CD14-positive monocyte (primary cell): ENCODE data around the gene UNC93B1. TPM values are rescaled to one million over a fixed set of nuclear protein-coding genes. Genes with fewer than 3 reads are reported as not detected.

Experiments
- DNase-seq, 3 donors: peaks; one replicate each; pipeline ENCODE4 v3.0.0-alpha.2; 2011 to 2022
- H2AFZ ChIP-seq: 2 replicates; pipeline ENCODE4 v1.6.0; 2012; ENCODE audit warnings: mild to moderate bottlenecking, low read depth, low read length, inconsistent platforms; ENCODE audit not compliant: insufficient read depth, poor library complexity, severe bottlenecking
- H3K27ac ChIP-seq, 2 donors: 1 replicate in 1 of 2; 2 replicates in 1 of 2; pipeline ENCODE4 v1.5.1; 2012 to 2013; ENCODE audit warnings: low read length in 2 of 2, control low read depth in 1 of 2, inconsistent platforms in 1 of 2, low read depth in 1 of 2, mild to moderate bottlenecking in 1 of 2
- H3K27me3 ChIP-seq, 2 donors: one replicate each; pipeline versions ENCODE4 v1.6.0 to v1.6.1; 2011 to 2013; ENCODE audit warnings: low read length in 2 of 2; ENCODE audit not compliant: control insufficient read depth in 2 of 2, insufficient read depth in 2 of 2
- H3K36me3 ChIP-seq, 2 donors: replicated peaks in 1 of 2; 1 replicate in 1 of 2; 2 replicates in 1 of 2; pipeline versions ENCODE4 v1.5.1 to v1.6.1; 2012 to 2013; ENCODE audit warnings: low read length in 2 of 2, control low read depth in 1 of 2, inconsistent platforms in 1 of 2, mild to moderate bottlenecking in 1 of 2; ENCODE audit not compliant: insufficient read depth in 2 of 2, control insufficient read depth in 1 of 2
- H3K4me1 ChIP-seq, 2 donors: 1 replicate in 1 of 2; 2 replicates in 1 of 2; pipeline versions ENCODE4 v1.5.1 to v1.6.1; 2012 to 2013; ENCODE audit warnings: low read length in 2 of 2, control low read depth in 1 of 2, inconsistent platforms in 1 of 2, mild to moderate bottlenecking in 1 of 2, moderate library complexity in 1 of 2; ENCODE audit not compliant: insufficient read depth in 2 of 2, control insufficient read depth in 1 of 2
- H3K4me2 ChIP-seq: replicated peaks from 2 replicates; pipeline ENCODE3; 2012; ENCODE audit warnings: low read length, moderate library complexity, mild to moderate bottlenecking; ENCODE audit not compliant: poor library complexity, severe bottlenecking; ENCODE audit errors: extremely low read depth
- H3K4me3 ChIP-seq, 3 experiments: fragments of 200-600 bp in 1 of 3; sonication (generic) in 1 of 3; replicated peaks in 1 of 3; 1 replicate in 2 of 3; 2 replicates in 1 of 3; pipeline ENCODE4 v1.5.1; 2011 to 2013; ENCODE audit warnings: low read length in 3 of 3, mild to moderate bottlenecking in 3 of 3, control low read depth in 2 of 3, low read depth in 2 of 3, inconsistent platforms in 1 of 3, moderate library complexity in 1 of 3
- H3K79me2 ChIP-seq: 2 replicates; pipeline ENCODE4 v1.6.0; 2012; ENCODE audit warnings: mild to moderate bottlenecking, control low read depth, inconsistent platforms, low read length, moderate library complexity; ENCODE audit not compliant: insufficient read depth
- H3K9ac ChIP-seq: 2 replicates; pipeline ENCODE4 v1.6.0; 2017; ENCODE audit warnings: low read length, mild to moderate bottlenecking; ENCODE audit not compliant: insufficient read depth, poor library complexity, severe bottlenecking
- H3K9me3 ChIP-seq, 2 donors: replicated peaks in 1 of 2; 1 replicate in 1 of 2; 2 replicates in 1 of 2; pipeline versions ENCODE4 v1.5.1 to v1.6.1; 2012 to 2013; ENCODE audit warnings: low read length in 2 of 2, control low read depth in 1 of 2; ENCODE audit not compliant: control insufficient read depth in 1 of 2, insufficient read depth in 1 of 2
- H4K20me1 ChIP-seq: 2 replicates; pipeline ENCODE4 v1.6.0; 2012; ENCODE audit warnings: mild to moderate bottlenecking, low read length, control low read depth, moderate library complexity; ENCODE audit not compliant: insufficient read depth
- H3K27ac Mint-ChIP-seq, 7 donors: one replicate each; pipeline ENCODE4 v1.8.0; 2020; ENCODE audit warnings: mild to moderate bottlenecking in 7 of 7, mixed read lengths in 7 of 7, moderate library complexity in 6 of 7, inconsistent platforms in 2 of 7
- H3K27me3 Mint-ChIP-seq, 3 donors: one replicate each; pipeline ENCODE4 v1.8.0; 2021 to 2022; ENCODE audit warnings: low read depth in 3 of 3, mild to moderate bottlenecking in 3 of 3, mixed read lengths in 3 of 3, moderate library complexity in 3 of 3, inconsistent platforms in 1 of 3
- H3K36me3 Mint-ChIP-seq, 2 donors: one replicate each; pipeline ENCODE4 v1.8.0; 2020; ENCODE audit warnings: mixed read lengths in 2 of 2, inconsistent platforms in 1 of 2, mild to moderate bottlenecking in 1 of 2
- H3K4me1 Mint-ChIP-seq: one replicate; pipeline ENCODE4 v1.8.0; 2020; ENCODE audit warnings: mild to moderate bottlenecking, mixed read lengths
- H3K4me3 Mint-ChIP-seq, 2 donors: one replicate each; pipeline ENCODE4 v1.8.0; 2020; ENCODE audit warnings: mild to moderate bottlenecking in 2 of 2, mixed read lengths in 2 of 2, moderate library complexity in 1 of 2
- H3K9me3 Mint-ChIP-seq, 7 donors: one replicate each; pipeline ENCODE4 v1.8.0; 2020 to 2022; ENCODE audit warnings: mixed read lengths in 7 of 7, mild to moderate bottlenecking in 6 of 7, moderate library complexity in 6 of 7, inconsistent platforms in 2 of 7
- WGBS: methylation state at CpG from one replicate; pipeline ENCODE4 v1.1.5; 2013; ENCODE audit warnings: missing lambda C conversion rate; ENCODE audit not compliant: insufficient coverage; 5-methylcytosine and 5-hydroxymethylcytosine counted together
- intact Hi-C, 2 donors: fragments of 100-400 bp; cut with micrococcal nuclease; formaldehyde crosslinking; loops; one replicate each; pipeline versions ENCODE4 v1.15.0 to v1.15.1; 2023
- polyA plus RNA-seq, 3 donors: library from polyadenylated mRNA; depleted of rRNA in 1 of 3; unstranded in 2 of 3; stranded (reverse) in 1 of 3; fragments of 300-500 nt in 2 of 3; fragments of >200 nt in 1 of 3; fragmentation: Illumina TruSeq in 2 of 3; gene quantifications; 1 replicate in 2 of 3; 2 replicates in 1 of 3; pipeline ENCODE4 v1.2.3, GENCODE V29; 2012 to 2021
- TF ChIP-seq, protein P1 (sequence below): fragments of 200-600 bp; IDR thresholded peaks from one replicate; pipeline ENCODE4 v1.8.0; 2022; ENCODE audit warnings: antibody characterized with exemption, mild to moderate bottlenecking

The UNC93B1 gene
- polyA plus RNA-seq, 3 donors: 185 to 301 (median 220) TPM

DNA sequence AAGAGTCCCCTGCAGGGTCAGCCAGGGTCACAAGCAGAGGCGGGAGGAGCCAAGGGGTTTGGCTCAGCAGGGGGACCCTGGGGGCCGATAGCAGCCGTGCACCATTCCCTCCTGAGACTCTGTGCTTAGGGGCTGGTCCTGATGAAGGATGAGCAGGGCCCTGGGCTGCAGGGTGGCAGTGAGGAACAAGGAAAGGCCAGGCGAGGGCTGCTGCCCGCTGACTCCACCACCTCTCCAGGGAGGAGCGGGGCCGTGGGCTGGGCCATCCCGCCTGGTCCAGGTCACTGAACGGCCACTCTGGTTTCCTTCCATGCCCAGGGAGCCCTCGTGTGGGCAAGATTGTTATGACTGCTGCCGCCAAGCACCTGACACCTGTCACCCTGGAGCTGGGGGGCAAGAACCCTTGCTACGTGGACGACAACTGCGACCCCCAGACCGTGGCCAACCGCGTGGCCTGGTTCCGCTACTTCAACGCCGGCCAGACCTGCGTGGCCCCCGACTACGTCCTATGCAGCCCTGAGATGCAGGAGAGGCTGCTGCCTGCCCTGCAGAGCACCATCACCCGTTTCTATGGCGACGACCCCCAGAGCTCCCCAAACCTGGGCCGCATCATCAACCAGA, 17.4 kb upstream of the UNC93B1 start:
- Histone ChIP-seq H4K20me1 (peaks cover 63% of the 10 kb centered on the region), H3K27me3 (no peaks in the 10 kb centered on the region), H3K27ac (no peak overlapping the region), H3K4me1 (no peaks in the 10 kb centered on the region), H3K9ac (no peak overlapping the region), H3K79me2 (no peaks in the 10 kb centered on the region), H2AFZ (no peak overlapping the region), H3K4me2 (no peak overlapping the region), H3K36me3 (peaks cover 80 to 90% of the 10 kb centered on the region in 2 donors), H3K9me3 (no peaks in the 10 kb centered on the region), H3K4me3 (no peak overlapping the region)
- Mint-ChIP-seq H3K4me3 (no peak overlapping the region), H3K9me3 (no peaks in the 10 kb centered on the region), H3K27me3 (peaks cover 0 to 3% (median 2%) of the 10 kb centered on the region in 3 donors), H3K27ac (peak overlapping the region in 1 of 7 donors; percentile 37), H3K36me3 (peaks cover 69 to 93% of the 10 kb centered on the region in 2 donors), H3K4me1 (peaks cover 4% of the 10 kb centered on the region)
- intact Hi-C loops: no loop called here
- TF ChIP-seq, protein P1, sequence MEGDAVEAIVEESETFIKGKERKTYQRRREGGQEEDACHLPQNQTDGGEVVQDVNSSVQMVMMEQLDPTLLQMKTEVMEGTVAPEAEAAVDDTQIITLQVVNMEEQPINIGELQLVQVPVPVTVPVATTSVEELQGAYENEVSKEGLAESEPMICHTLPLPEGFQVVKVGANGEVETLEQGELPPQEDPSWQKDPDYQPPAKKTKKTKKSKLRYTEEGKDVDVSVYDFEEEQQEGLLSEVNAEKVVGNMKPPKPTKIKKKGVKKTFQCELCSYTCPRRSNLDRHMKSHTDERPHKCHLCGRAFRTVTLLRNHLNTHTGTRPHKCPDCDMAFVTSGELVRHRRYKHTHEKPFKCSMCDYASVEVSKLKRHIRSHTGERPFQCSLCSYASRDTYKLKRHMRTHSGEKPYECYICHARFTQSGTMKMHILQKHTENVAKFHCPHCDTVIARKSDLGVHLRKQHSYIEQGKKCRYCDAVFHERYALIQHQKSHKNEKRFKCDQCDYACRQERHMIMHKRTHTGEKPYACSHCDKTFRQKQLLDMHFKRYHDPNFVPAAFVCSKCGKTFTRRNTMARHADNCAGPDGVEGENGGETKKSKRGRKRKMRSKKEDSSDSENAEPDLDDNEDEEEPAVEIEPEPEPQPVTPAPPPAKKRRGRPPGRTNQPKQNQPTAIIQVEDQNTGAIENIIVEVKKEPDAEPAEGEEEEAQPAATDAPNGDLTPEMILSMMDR: no peak
- DNase-seq: no peak
- 93% methylated on average over 20 of the region's 27 CpGs for WGBS

DNA sequence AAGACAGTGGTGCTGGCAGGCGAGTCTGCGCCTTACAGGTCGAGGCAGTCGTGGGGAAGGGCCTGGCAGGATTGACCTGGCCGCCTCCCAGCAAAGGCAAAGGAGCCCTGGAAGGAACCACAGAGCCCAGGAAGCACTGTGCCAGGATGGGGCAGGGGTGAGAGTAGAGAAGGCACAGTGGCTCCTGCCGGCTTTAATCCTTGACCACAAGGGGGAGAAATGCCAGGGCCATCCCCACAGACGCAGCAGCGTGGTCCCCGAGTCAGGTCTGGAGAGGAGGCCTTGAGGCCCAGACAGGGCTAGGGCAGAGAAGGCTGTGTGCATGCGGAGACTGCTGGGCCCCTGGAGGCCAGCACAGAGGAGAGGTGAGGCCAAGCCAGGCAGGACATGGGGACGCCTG, 16.7 kb upstream of the UNC93B1 start:
- H2AFZ ChIP-seq: no peak overlapping the region
- intact Hi-C loops: no loop called here
- H3K9ac ChIP-seq: no peak overlapping the region
- peaks cover 74 to 90% of the 10 kb centered on the region in 2 donors for H3K36me3 ChIP-seq
- 71% methylated on average over 11 of the region's 11 CpGs for WGBS
- TF ChIP-seq, protein P1: no peak
- no peak overlapping the region for H3K4me3 Mint-ChIP-seq
- H3K27me3 Mint-ChIP-seq: peaks cover 0 to 3% (median 2%) of the 10 kb centered on the region in 3 donors
- peaks cover 66 to 93% of the 10 kb centered on the region in 2 donors for H3K36me3 Mint-ChIP-seq
- H3K27ac Mint-ChIP-seq: peak overlapping the region in 3 of 7 donors; percentile 15 to 60 (median 44)
- H4K20me1 ChIP-seq: peaks cover 66% of the 10 kb centered on the region
- no peak overlapping the region for H3K4me2 ChIP-seq
- H3K4me3 ChIP-seq: no peak overlapping the region
- no peak for DNase-seq
- H3K9me3 Mint-ChIP-seq: no peaks in the 10 kb centered on the region
- H3K27me3 ChIP-seq: no peaks in the 10 kb centered on the region
- no peaks in the 10 kb centered on the region for H3K4me1 ChIP-seq
- no peak overlapping the region for H3K27ac ChIP-seq
- H3K9me3 ChIP-seq: no peaks in the 10 kb centered on the region
- H3K79me2 ChIP-seq: peaks cover under 1% of the 10 kb centered on the region
- H3K4me1 Mint-ChIP-seq: peaks cover 7% of the 10 kb centered on the region
